Fibroblast of the aortic adventitia (primary cell): Measurements from ENCODE around the gene MAP3K5. TPM values are rescaled to one million over a fixed set of nuclear protein-coding genes. Genes with fewer than 3 reads are reported as not detected.

ENCODE experiments used
- DNase-seq: peaks from one replicate; pipeline ENCODE4 v3.0.0-alpha.2; 2010; ENCODE audit warnings: low read depth
- H3K4me3 ChIP-seq: 2 replicates; pipeline ENCODE4 v1.5.1; 2011; ENCODE audit warnings: low read depth, mild to moderate bottlenecking, control low read depth, low read length, moderate library complexity
- CTCF ChIP-seq: IDR thresholded peaks from 2 replicates; pipeline ENCODE4 v1.5.1; 2011; ENCODE audit warnings: mild to moderate bottlenecking, low read length, control low read depth, inconsistent platforms; ENCODE audit not compliant: insufficient read depth
- total RNA-seq: library from RNA; depleted of rRNA; stranded (reverse); fragments of >200 nt; gene quantifications from 2 replicates; pipeline ENCODE4 v1.2.3, GENCODE V29; 2012; ENCODE audit warnings: low replicate concordance

Gene MAP3K5
- total RNA-seq, 1 donor: 15.5 TPM

DNA sequence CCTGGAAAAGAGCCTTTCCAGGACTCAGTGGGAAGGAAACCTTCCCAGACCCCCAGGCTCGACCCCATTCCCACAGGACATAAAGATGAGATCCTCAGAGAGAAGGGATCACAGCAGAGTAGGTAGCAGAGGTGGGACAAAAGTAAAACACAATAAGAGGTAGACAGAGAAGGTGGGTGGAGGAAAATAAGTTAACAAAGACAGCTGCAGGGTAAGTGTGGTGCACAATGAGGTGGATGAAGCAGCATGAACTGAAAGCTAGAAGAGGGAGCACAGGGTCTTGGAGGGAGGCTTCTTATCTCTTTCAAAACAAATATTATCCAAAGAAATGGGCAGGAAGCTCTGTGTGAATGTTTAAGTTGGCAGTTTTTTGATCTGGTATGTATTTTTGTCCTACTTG lies 228.1 kb downstream of the MAP3K5 start:
- TF ChIP-seq CTCF: no peak
- no peak overlapping the region for H3K4me3 ChIP-seq
- no peak for DNase-seq

- H3K4me3 ChIP-seq: no peak overlapping the region
- no peak for DNase-seq
- TF ChIP-seq CTCF: no peak
These were observed 228.7 kb downstream of the MAP3K5 start for GRCh38 chr6:136563386-136564152.

DNA sequence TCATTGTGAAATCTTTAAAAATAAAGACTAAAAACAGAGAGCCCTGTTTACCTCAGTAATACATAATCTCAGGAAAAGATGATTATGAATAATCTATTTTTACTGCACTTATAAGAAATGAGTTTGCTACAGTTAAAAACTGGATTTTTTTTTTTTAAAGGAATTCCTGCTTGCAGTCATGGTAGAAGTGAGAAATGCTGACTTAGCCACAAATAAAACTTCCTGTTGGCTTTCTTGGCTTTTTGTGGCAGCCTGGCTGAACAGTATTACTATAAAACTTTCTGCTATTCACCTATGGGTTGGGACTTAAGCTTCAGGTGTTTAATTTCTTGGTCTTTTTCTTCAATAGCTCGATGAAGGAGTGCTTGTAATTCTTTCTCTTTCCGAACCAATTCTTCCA lies 230.1 kb downstream of the MAP3K5 start:
- TF ChIP-seq CTCF: no peak
- no peak overlapping the region for H3K4me3 ChIP-seq
- DNase-seq: no peak

DNA sequence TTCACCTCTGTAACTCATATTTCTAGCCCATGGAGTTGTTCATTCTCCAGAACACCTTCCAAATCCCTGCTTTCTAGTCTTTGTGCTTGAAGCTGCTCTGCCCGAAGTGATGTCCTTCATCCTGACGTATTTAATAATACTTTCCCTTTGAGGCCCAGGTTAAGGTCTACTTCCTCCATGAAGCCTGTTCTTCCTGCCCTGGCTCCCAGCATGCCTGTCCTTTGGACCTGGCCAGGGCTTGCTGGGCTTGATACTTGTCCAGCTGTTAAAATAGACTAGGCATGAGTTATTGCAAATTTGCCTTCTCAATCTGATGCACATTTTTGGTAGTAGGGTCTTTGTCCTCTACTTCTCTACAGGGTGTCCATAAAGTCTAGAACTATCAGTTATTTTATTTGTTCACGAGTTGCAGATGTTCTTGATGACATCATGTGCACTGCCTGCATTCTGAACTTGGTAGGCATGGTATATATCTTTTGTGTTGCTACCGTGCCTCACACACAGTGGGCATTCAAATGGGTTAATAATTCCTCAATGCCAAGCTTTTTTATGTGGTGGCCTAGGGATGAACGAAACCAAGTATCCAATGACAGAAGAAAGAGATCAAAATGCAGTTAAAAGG lies 239.0 kb downstream of the MAP3K5 start:
- no peak for DNase-seq
- H3K4me3 ChIP-seq: no peak overlapping the region
- no peak for TF ChIP-seq CTCF

DNA sequence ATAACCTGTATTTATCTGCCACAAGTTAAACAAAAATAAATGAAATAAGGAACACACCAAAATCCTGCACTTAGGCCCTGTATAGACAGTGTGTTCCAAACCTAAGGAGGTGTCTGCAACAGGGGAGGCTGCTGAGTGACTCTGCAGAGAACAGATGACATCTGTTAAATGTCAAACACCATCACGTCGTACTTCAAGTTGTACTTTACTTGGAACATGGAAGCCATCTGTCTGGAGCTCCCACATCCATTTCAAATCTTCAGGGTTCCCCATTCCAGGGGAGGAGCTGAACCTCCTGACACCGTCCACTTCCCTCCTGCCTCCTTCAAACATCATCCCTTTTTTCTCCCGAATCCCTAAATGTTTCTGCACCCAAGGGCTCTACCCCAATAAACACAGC lies 240.2 kb downstream of the MAP3K5 start:
- no peak overlapping the region for H3K4me3 ChIP-seq
- DNase-seq: no peak
- no peak for TF ChIP-seq CTCF

GRCh38 chr6:136551103-136551502 lies 241.2 kb downstream of the MAP3K5 start:
- H3K4me3 ChIP-seq: no peak overlapping the region
- TF ChIP-seq CTCF: no peak
- no peak for DNase-seq
